Measurements from ENCODE around the gene OR6C3.
"Not testable (repeated sequence)": the region's sequence is repeated elsewhere in the genome, so short reads cannot be mapped to it uniquely, and the experiment has no call there.

Gene OR6C3

DNA sequence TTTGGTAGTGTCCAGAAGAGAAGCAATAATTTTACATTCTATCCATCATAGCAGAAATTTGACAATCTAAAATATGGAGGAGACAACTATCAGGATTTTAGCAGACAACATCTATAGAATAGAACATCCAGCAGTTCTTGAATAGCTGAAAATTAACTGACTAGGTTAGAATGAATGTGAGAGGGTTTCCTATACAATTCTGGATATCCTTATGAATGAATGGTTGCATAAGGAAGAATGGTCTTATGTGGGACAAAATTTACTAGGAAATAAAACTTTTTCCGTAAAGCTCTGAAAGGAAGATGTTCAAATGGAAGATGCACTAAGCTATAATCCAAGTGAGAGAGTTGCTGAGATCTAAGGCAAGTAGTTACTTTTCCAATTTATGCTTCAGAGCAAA lies at the start of gene OR6C3:
Gene OR6C3 (plus strand): TSS at position 301 of the 400 bp plus-strand sequence. CDS start 955 bp downstream, outside the sequence.
- DNase-seq = no peak

DNA sequence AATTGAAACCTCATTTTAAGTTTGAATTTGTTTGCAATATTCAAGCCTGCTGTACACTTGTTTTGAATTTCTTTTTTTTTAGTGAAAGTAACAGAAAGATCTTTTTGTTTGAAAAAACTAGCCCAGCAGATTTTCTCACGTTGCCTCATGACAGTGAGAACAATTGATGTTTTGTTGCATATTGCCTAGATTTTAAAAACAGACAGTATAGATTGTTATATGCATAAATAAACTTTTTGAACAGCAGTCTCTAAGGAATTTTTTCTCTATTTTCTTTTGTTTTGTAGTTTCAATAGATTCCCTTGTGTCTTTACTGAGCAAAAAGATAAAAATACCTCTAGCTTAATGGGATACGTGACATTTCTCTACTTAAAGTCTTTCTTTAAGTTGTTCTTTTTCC lies 49.6 kb upstream of the OR6C3 start:
- DNase-seq = no peak

DNA sequence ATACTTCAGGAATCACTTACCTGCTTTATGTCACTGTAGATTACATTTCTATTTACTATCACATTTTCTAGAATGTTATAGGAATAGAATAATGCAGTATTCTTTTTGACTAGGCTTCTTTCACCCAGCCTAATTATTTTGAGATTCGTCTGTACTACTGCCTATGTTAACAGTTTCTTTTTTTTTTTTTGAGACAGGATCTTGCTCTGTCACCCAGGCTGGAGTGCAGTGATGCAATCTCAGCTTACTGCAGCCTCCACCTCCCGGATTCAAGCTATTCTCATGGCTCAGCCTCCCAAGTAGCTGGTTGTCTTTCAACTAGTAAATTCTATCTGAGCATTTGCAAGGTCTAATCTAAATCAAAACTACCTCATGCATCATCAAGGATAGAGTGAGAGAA lies 40.5 kb upstream of the OR6C3 start:
- no peak for DNase-seq

DNA sequence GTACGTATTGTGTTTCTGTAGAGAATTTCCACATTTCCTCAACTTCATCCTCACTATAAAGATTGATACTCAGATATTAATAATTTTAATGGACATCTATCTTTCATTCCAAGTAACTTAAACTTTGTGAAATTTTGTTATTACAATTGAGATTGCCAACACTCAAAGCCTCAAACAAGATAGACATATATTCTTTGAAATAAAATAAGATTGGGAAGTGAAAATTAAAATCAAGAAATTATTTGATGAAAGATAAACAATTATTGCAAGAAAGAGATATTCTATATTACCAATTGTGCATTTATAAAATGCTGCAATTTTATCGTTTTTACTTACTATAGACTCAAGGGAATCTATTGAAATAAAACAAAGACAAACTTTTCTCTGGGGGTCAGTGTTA lies 34.1 kb upstream of the OR6C3 start, which contains the start of gene OR6C6:
Gene OR6C6 (minus strand): TSS at position 101 of the 400 bp plus-strand sequence. CDS start 1,337 bp downstream, outside the sequence.
- DNase-seq = no peak

DNA sequence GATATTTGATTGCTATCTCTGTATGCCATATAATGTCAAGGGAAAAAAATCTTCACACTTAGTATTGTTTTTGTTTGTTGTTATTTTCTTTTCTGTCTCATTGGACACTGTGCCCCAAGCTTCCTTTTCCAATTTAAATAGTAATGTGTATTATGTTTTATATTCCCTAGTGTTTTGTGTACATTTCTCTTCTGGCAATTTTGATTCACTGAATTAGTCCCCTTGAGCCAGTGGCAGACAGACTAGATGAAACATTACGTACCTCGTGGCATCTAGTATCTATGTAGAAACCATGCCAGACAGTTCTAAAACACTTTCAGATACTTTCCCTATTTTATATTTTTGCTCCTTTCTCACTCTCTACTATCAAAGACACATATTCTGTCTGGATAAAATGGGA lies 16.5 kb upstream of the OR6C3 start, which contains the start of gene OR6C1:
Gene OR6C1 (plus strand): TSS at position 301 of the 400 bp plus-strand sequence. CDS start 6,257 bp downstream, outside the sequence.
- DNase-seq = no peak

DNA sequence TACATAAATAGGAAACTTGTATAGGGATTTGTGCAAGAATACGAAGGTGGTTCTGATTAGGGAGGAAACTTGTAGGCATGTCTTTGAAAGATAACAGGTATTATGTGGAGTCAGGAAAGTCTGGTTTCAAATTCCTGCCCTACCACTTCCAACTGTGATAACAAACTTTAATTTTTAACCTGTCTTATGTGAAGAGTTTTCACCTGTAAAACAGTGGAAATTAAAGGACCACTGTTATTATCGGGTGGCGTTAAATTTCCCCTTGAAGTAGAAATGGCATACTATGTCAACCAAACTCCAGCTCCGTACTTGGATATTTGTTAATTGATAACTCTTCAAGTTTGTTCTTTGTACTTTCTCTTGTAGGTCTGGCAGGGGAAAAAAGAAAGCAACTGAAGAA lies 10.3 kb upstream of the OR6C3 start:
- DNase-seq = no peak

DNA sequence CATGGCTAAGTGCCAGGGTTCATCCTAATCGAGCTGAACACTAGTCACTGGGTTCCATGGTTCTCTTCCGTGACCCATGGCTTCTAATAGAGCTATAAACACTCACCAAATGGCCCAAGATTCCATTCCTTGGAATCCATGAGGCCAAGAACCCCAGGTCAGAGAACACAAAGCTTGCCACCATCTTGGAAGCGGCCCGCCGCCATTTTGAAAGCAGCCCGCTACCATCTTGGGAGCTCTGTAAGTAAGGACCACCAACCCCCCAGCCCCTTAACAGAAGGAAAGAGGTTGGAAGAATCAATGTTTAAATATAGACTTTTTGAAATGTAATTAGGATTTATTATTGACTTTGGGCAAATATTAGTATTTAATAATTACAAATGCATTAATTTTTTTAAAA lies 4.7 kb upstream of the OR6C3 start:
- not testable (repeated sequence) for DNase-seq

DNA sequence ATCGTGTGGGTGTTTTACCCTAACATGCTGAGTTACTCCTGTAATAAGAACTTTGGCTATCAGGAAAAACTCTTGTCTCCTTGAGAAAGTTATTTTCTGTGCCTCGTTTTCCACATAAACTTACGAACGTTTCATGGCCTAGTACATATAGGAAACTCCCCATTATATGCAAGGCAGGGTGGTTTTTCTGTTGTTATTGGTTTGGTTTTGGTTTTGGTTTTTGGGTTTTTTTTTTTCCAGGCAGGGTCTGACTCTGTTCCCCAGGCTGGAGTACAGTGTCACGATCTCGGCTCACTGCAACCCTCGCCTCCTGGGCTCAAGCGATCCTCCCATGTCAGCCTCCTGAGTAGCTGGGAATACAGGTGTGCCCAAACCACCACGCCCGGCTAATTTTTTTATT lies 5.5 kb downstream of the OR6C3 start:
- DNase-seq = no peak

DNA sequence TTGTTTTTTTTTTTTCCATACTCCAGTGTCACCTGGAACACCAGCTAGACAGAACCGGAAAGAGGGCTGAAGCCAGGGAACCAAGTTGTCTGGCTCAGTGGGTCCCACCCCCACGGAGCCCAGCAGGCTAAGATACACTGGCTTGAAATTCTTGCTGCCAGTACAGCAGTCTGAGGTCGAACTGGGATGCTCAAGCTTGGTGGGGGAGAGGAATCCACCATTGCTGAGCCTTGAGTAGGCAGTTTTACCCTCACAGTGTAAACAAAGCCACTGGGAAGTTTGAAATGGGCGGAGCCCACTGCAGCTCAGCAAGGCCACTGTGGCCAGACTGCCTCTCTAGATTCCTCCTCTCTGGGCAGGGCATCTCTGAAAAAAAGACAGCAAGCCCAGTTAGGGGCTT lies 24.8 kb downstream of the OR6C3 start:
- DNase-seq = not testable (repeated sequence)

DNA sequence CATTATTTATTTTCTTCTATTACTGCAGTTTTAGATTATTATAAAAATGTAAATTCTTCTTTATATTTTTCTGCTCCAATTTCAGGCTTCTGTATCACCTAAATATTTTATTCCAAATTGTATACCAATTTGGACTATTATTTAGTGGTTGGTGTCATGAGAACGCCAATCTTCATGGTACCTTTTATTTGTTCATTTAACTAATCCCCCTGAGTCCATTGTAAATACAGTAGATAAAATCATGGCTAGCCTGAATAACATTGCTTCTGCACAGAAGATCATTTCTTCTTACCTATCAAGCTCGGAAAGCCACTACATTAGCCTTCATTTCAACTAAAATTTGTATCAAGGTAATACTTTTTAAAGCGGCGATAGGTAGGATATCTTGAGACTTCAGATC lies 32.1 kb downstream of the OR6C3 start, which contains the start of gene OR6C75:
Gene OR6C75 (plus strand): TSS at position 301 of the 400 bp plus-strand sequence. CDS start 2,136 bp downstream, outside the sequence.
- no peak for DNase-seq

DNA sequence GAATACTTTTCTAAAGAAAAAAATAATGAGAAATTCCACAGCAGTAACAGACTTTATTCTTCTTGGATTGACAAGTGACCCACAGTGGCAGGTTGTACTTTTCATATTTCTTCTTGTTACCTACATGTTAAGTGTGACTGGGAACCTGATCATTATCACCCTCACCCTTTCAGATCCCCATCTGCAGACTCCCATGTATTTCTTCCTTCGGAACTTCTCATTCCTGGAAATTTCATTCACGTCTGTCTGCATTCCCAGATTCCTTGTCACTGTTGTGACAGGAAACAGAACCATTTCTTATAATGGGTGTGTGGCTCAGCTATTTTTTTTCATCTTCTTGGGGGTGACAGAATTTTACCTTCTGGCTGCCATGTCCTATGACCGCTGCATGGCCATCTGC lies 34.5 kb downstream of the OR6C3 start:
- DNase-seq = no peak

DNA sequence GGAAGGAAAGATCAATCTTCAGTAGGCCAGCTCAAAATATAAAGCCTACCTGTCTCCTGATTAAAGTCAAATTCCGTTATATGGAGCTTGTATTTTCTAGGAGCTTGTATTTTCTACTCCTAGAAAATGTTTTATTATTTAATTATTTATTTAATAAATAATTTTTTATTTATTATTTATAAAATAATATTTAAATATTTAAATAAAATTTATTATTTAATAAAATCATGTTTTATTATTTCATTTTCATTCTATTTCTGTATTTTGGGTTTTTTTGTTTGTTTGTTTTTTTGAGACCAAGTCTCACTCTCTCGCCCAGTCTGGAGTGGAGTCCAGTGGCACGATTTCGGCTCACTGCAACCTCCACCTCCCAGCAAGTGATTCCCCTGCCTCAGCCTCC lies 42.0 kb downstream of the OR6C3 start:
- no peak for DNase-seq
